Measurements from ENCODE around the gene APOC3. TPM values are rescaled to one million over a fixed set of nuclear protein-coding genes. Genes with fewer than 3 reads are reported as not detected.

Gene APOC3
- total RNA-seq, 1 experiment from 2014 or later = not detected

- H4K20me1 ChIP-seq (ENCODE audit: low read length) = no peaks in the 10 kb centered on the region
- intact Hi-C loops (cut with micrococcal nuclease) = no loop called here
- no peaks in the 10 kb centered on the region for H3K79me2 ChIP-seq (ENCODE audit: low read length)
- no peak overlapping the region for H3K4me2 ChIP-seq (ENCODE audit: low read length)
- no peak overlapping the region for H3K9ac ChIP-seq (ENCODE audit: low read length)
- no peaks in the 10 kb centered on the region for H3K9me3 ChIP-seq (ENCODE audit: low read length)
- no peaks in the 10 kb centered on the region for H3K36me3 ChIP-seq (ENCODE audit: low read depth, low read length)
- TF ChIP-seq CTCF (conservative IDR thresholded peaks at IDR 0.05; ENCODE audit: low read depth, low read length) (no peak), EZH2phosphoT487 (IDR thresholded peaks at IDR 0.05; ENCODE audit: borderline replicate concordance, low read length) (no peak), EZH2 (IDR thresholded peaks at IDR 0.05; ENCODE audit: low read length, unreplicated experiment) (no peak)
- ChIA-PET CTCF (no interaction called here), POLR2A (ENCODE audit: unreplicated experiment) (no interaction called here)
- BruUV-seq (replicated peaks) = no TSS peak
- no peak overlapping the region for H3K4me3 ChIP-seq (ENCODE audit: low read length)
- no peak for ATAC-seq
- no peaks in the 10 kb centered on the region for H3F3A ChIP-seq (ENCODE audit: low read length, unreplicated experiment)
- no peaks in the 10 kb centered on the region for H3K9me2 ChIP-seq (replicated peaks; ENCODE audit: low read length)
- DNase-seq = no peak
- H2AFZ ChIP-seq (ENCODE audit: low read length) = no peak overlapping the region
- no peaks in the 10 kb centered on the region for H3K27me3 ChIP-seq (ENCODE audit: low read length)
- H3K4me1 ChIP-seq (ENCODE audit: insufficient read depth, low read length) = no peaks in the 10 kb centered on the region
- no peak overlapping the region for H3K27ac ChIP-seq (ENCODE audit: low read length)
Observed at GRCh38 chr11:116826751-116827431, 2.8 kb upstream of the APOC3 start.

- Histone ChIP-seq H3K27ac (ENCODE audit: low read length) (no peak overlapping the region), H4K20me1 (ENCODE audit: low read length) (no peaks in the 10 kb centered on the region), H3F3A (ENCODE audit: low read length, unreplicated experiment) (no peaks in the 10 kb centered on the region), H2AFZ (ENCODE audit: low read length) (no peak overlapping the region), H3K4me2 (ENCODE audit: low read length) (no peak overlapping the region), H3K9ac (ENCODE audit: low read length) (no peak overlapping the region), H3K79me2 (ENCODE audit: low read length) (no peaks in the 10 kb centered on the region), H3K9me3 (ENCODE audit: low read length) (no peaks in the 10 kb centered on the region), H3K4me1 (ENCODE audit: insufficient read depth, low read length) (no peaks in the 10 kb centered on the region), H3K36me3 (ENCODE audit: low read depth, low read length) (no peaks in the 10 kb centered on the region), H3K4me3 (ENCODE audit: low read length) (no peak overlapping the region), H3K27me3 (ENCODE audit: low read length) (no peaks in the 10 kb centered on the region), H3K9me2 (replicated peaks; ENCODE audit: low read length) (no peaks in the 10 kb centered on the region)
- ATAC-seq = no peak
- BruUV-seq (replicated peaks) = no TSS peak
- POLR2A ChIA-PET (ENCODE audit: unreplicated experiment) = no interaction called here
- no peak for DNase-seq
- CTCF ChIA-PET = no interaction called here
- TF ChIP-seq EZH2 (IDR thresholded peaks at IDR 0.05; ENCODE audit: low read length, unreplicated experiment) (no peak), CTCF (conservative IDR thresholded peaks at IDR 0.05; ENCODE audit: low read depth, low read length) (no peak), EZH2phosphoT487 (IDR thresholded peaks at IDR 0.05; ENCODE audit: borderline replicate concordance, low read length) (no peak)
- intact Hi-C loops (cut with micrococcal nuclease) = no loop called here
Observed at GRCh38 chr11:116827461-116827860, 2.2 kb upstream of the APOC3 start.
